ENCODE data around the gene ASB18. TPM values are rescaled to one million over a fixed set of nuclear protein-coding genes. Genes with fewer than 3 reads are reported as not detected.

The ASB18 gene
- total and polyA plus RNA-seq, 2 of the 4 experiments (the other 2 are of a cell fraction): not detected

GRCh38 chr2:236169741-236170589 is 94.2 kb downstream of the ASB18 start:
- CTCF ChIA-PET: interaction anchor here (0.6 kb wide), 1 partner anchor 310 kb away, joined by 5 read pairs; no protein-coding TSS in a partner anchor
- H3K36me3 ChIP-seq (ENCODE audit: control insufficient read depth, insufficient read depth, low read length): no peaks in the 10 kb centered on the region
- intact Hi-C loops (cut with micrococcal nuclease): loop anchor here (10.0 kb wide), 1 partner anchor 225 kb away; no protein-coding TSS in a partner anchor

More at GRCh38 chr2:236169741-236170589, 94.2 kb downstream of the ASB18 start:
- dilution Hi-C loops (cut with HindIII; ENCODE audit: low sequenced_read_pairs, unreplicated experiment) (no loop called here), in situ Hi-C loops (cut with MboI; ENCODE audit: low sequenced_read_pairs) (loop anchor here (25.0 kb wide), 1 partner anchor 558 kb away; no protein-coding TSS in a partner anchor)
- Histone ChIP-seq H2BK120ac (ENCODE audit: low read depth, low read length) (no peak overlapping the region), H3K4me2 (ENCODE audit: low read depth, low read length) (no peak overlapping the region), H3K79me1 (ENCODE audit: low read depth in 1 of 2, low read length in 2 of 2) (no peaks in the 10 kb centered on the region), H4K5ac (ENCODE audit: low read depth, low read length) (no peak overlapping the region), H3K18ac (ENCODE audit: low read depth, low read length) (no peak overlapping the region), H4K91ac (ENCODE audit: insufficient read depth, low read depth, low read length) (no peak overlapping the region), H3K27me3 (ENCODE audit: control insufficient read depth, insufficient read depth, low read length) (peaks cover 99% of the 10 kb centered on the region), H3K4ac (ENCODE audit: low read depth, low read length) (no peak overlapping the region), H3K23ac (ENCODE audit: low read depth, low read length) (no peak overlapping the region), H2AK5ac (ENCODE audit: low read depth, low read length) (no peak overlapping the region), H3K56ac (ENCODE audit: extremely low read depth, insufficient read depth, low read length) (no peak overlapping the region), H3K9me1 (ENCODE audit: insufficient read depth, low read length) (no peaks in the 10 kb centered on the region; the same call in 1 of the 2 replicates), H4K20me1 (ENCODE audit: insufficient read depth, low read length) (no peaks in the 10 kb centered on the region; the same call in none of the 2 replicates), H2AK9ac (replicated peaks; ENCODE audit: low read depth, low read length, poor library complexity) (no peak overlapping the region), H3K27ac (ENCODE audit: insufficient read depth, low read length) (no peak overlapping the region), H2BK20ac (ENCODE audit: low read depth, low read length) (no peak overlapping the region), H3K9ac (ENCODE audit: low read depth, low read length) (no peak overlapping the region), H3K14ac (replicated peaks; ENCODE audit: low read depth, low read length) (no peak overlapping the region), H4K8ac (ENCODE audit: low read depth in 2 of 2, low read length in 2 of 2) (no peak overlapping the region), H2BK15ac (ENCODE audit: low read depth, low read length) (no peak overlapping the region), H3K4me3 (ENCODE audit: insufficient read depth, low read depth, low read length) (no peak overlapping the region), H2AFZ (replicated peaks; ENCODE audit: low read length, poor library complexity) (peak overlapping the region; percentile 25), H2BK5ac (ENCODE audit: low read depth, low read length, poor library complexity, severe bottlenecking) (no peak overlapping the region), H3K9me3 (ENCODE audit: control insufficient read depth, insufficient read depth, low read length) (peaks cover 17% of the 10 kb centered on the region; the same call in 1 of the 2 replicates), H3K4me1 (ENCODE audit: control insufficient read depth, insufficient read depth, low read length) (no peaks in the 10 kb centered on the region; the same call in 1 of the 2 replicates)
- POLR2A ChIA-PET (ENCODE audit: unreplicated experiment): no interaction called here
- ATAC-seq (ENCODE audit: low read depth): no peak
- DNase-seq: no peak
- BruUV-seq (replicated peaks): no TSS peak
- TF ChIP-seq MAFK (IDR thresholded peaks at IDR 0.05; ENCODE audit: low read depth, low read length) (no peak), RCOR1 (IDR thresholded peaks at IDR 0.05; ENCODE audit: insufficient replicate concordance, low read length) (no peak), RFX5 (IDR thresholded peaks at IDR 0.05; ENCODE audit: low read depth, low read length) (no peak), FOS (IDR thresholded peaks at IDR 0.05; ENCODE audit: low read depth, low read length) (no peak), BHLHE40 (IDR thresholded peaks at IDR 0.05; ENCODE audit: low read depth, low read length) (no peak), MXI1 (IDR thresholded peaks at IDR 0.05; ENCODE audit: borderline replicate concordance, low read depth, low read length) (no peak), POLR2A (IDR thresholded peaks at IDR 0.05; ENCODE audit: low read depth, low read length) (no peak)
- no CpG with 5 or more reads among the region's 38 CpGs for WGBS, 2 experiments (ENCODE audit: extremely low coverage in 2 of 2, insufficient read length in 1 of 2)
